Activated CD4-positive, alpha-beta T cell treated with anti-CD3 and anti-CD28 coated beads for 36 hours (primary cell): Measurements from ENCODE around the gene ABCA2. TPM values are rescaled to one million over a fixed set of nuclear protein-coding genes. Genes with fewer than 3 reads are reported as not detected.
A peak's percentile ranks its signal among the peaks of the same experiment; 100 is the strongest.
"Not testable (repeated sequence)": the region's sequence is repeated elsewhere in the genome, so short reads cannot be mapped to it uniquely, and the experiment has no call there.

Experiments used
- ATAC-seq: fragments of 200-7000 bp; cut with Tn5 transposase; one replicate; pipeline ENCODE4 v1.10.0; 2021; ENCODE audit warnings: mild to moderate bottlenecking, moderate library complexity
- CTCF ChIA-PET: fragments of 350-600 bp; sonication (Branson Sonifier 250); formaldehyde crosslinking; loops from one replicate; lab custom pipeline; 2021; ENCODE audit warnings: antibody characterized with exemption; lab: Charles Lee
- POLR2A ChIA-PET: fragments of 350-600 bp; sonication (Branson Sonifier 250); formaldehyde crosslinking; loops from one replicate; lab custom pipeline; 2021; ENCODE audit warnings: antibody characterized with exemption, inconsistent platforms; lab: Charles Lee
- DNase-seq: peaks from one replicate; pipeline ENCODE4 v3.0.0-alpha.2; 2020
- H3K27ac Mint-ChIP-seq: one replicate; pipeline ENCODE4 v1.8.0; 2021; ENCODE audit warnings: mixed read lengths
- H3K27me3 Mint-ChIP-seq: one replicate; pipeline ENCODE4 v1.8.0; 2021; ENCODE audit warnings: mixed read lengths
- H3K36me3 Mint-ChIP-seq: one replicate; pipeline ENCODE4 v1.8.0; 2021; ENCODE audit warnings: low read depth, mixed read lengths
- H3K4me1 Mint-ChIP-seq: one replicate; pipeline ENCODE4 v1.8.0; 2021; ENCODE audit warnings: mixed read lengths
- H3K4me3 Mint-ChIP-seq: one replicate; pipeline ENCODE4 v1.8.0; 2021; ENCODE audit warnings: mild to moderate bottlenecking, moderate library complexity, mixed read lengths
- H3K9me3 Mint-ChIP-seq: one replicate; pipeline ENCODE4 v1.8.0; 2021; ENCODE audit warnings: low read depth, mixed read lengths
- intact Hi-C, 2 experiments: fragments of 100-400 bp; cut with DNase I in 1 of 2; cut with micrococcal nuclease in 1 of 2; formaldehyde crosslinking; loops; one replicate each; pipeline versions ENCODE4 v1.14.2 to v1.15.1; 2022 to 2024; cut with DNase I, micrococcal nuclease
- total RNA-seq, 2 experiments: library from RNA; stranded (reverse); gene quantifications; one replicate each; pipeline ENCODE4 v1.2.3, GENCODE V29; 2021

ABCA2 gene
- total RNA-seq, 2 experiments from 2014 or later: 20.4 to 23.7 TPM

- no peak overlapping the region for H3K4me3 Mint-ChIP-seq
- ATAC-seq (no peak), DNase-seq (no peak)
- peaks cover 5% of the 10 kb centered on the region for H3K4me1 Mint-ChIP-seq
- H3K27ac Mint-ChIP-seq: no peak overlapping the region
- intact Hi-C loops: loop anchor here (1.0 to 10.0 kb wide), 3 partner anchors 17 to 279 kb away; partner anchors contain the start of gene NPDC1 (in 1 of the 2)
- H3K27me3 Mint-ChIP-seq: no peaks in the 10 kb centered on the region
- no peaks in the 10 kb centered on the region for H3K9me3 Mint-ChIP-seq
- peaks cover 2% of the 10 kb centered on the region for H3K36me3 Mint-ChIP-seq
- ChIA-PET POLR2A (no interaction called here), CTCF (interaction anchor here (0.6 to 2.5 kb wide), 16 partner anchors 8 to 334 kb away, joined by 3 to 14 read pairs (median 4); partner anchors contain the start of genes MAN1B1 and UAP1L1)
Measured at GRCh38 chr9:137063311-137064026, 35.4 kb upstream of the ABCA2 start.

GRCh38 chr9:137062798-137063197 is 34.8 kb upstream of the ABCA2 start:
- CTCF ChIA-PET: interaction anchor here (2.5 kb wide), 1 partner anchor 28 kb away, joined by 7 read pairs; no protein-coding TSS in a partner anchor
- H3K36me3 Mint-ChIP-seq, H3K9me3 Mint-ChIP-seq, H3K27me3 Mint-ChIP-seq, H3K27ac Mint-ChIP-seq, H3K4me1 Mint-ChIP-seq, ATAC-seq, DNase-seq, H3K4me3 Mint-ChIP-seq, POLR2A ChIA-PET: not testable (repeated sequence)
- intact Hi-C loops: loop anchor here in 1 of 2 experiments (10.0 kb wide), 1 partner anchor 278 kb away; no protein-coding TSS in a partner anchor

- intact Hi-C loops: loop anchor here in 1 of 2 experiments (10.0 kb wide), 1 partner anchor 278 kb away; no protein-coding TSS in a partner anchor
- DNase-seq (no peak), ATAC-seq (no peak)
- Mint-ChIP-seq H3K27me3 (no peaks in the 10 kb centered on the region), H3K27ac (no peak overlapping the region), H3K36me3 (peaks cover 2% of the 10 kb centered on the region), H3K9me3 (no peaks in the 10 kb centered on the region), H3K4me1 (no peaks in the 10 kb centered on the region), H3K4me3 (no peak overlapping the region)
- POLR2A ChIA-PET: no interaction called here
- CTCF ChIA-PET: interaction anchor here (2.5 kb wide), 1 partner anchor 27 kb away, joined by 7 read pairs; no protein-coding TSS in a partner anchor
Measured at GRCh38 chr9:137062384-137062783, 34.3 kb upstream of the ABCA2 start.

GRCh38 chr9:137058521-137059234 is 30.6 kb upstream of the ABCA2 start:
- ChIA-PET POLR2A (no interaction called here), CTCF (interaction anchor here (0.6 to 2.3 kb wide), 8 partner anchors 9 to 93 kb away, joined by 3 to 20 read pairs (median 4); partner anchors contain the start of gene NPDC1)
- H3K9me3 Mint-ChIP-seq: no peaks in the 10 kb centered on the region
- H3K4me1 Mint-ChIP-seq: no peaks in the 10 kb centered on the region
- H3K4me3 Mint-ChIP-seq: no peak overlapping the region
- H3K27me3 Mint-ChIP-seq: no peaks in the 10 kb centered on the region
- intact Hi-C loops: no loop called here
- H3K36me3 Mint-ChIP-seq: no peaks in the 10 kb centered on the region
- DNase-seq: no peak
- no peak overlapping the region for H3K27ac Mint-ChIP-seq
- no peak for ATAC-seq

- no peaks in the 10 kb centered on the region for H3K9me3 Mint-ChIP-seq
- DNase-seq (no peak), ATAC-seq (no peak)
- no peaks in the 10 kb centered on the region for H3K36me3 Mint-ChIP-seq
- no peak overlapping the region for H3K4me3 Mint-ChIP-seq
- peaks cover 2% of the 10 kb centered on the region for H3K27me3 Mint-ChIP-seq
- H3K27ac Mint-ChIP-seq: no peak overlapping the region
- ChIA-PET CTCF (interaction anchor here (1.0 to 2.2 kb wide), 3 partner anchors 10 to 230 kb away, joined by 3 to 20 read pairs (median 3); partner anchors contain the start of gene NPDC1), POLR2A (no interaction called here)
- intact Hi-C loops: no loop called here
- H3K4me1 Mint-ChIP-seq: no peaks in the 10 kb centered on the region
Measured at GRCh38 chr9:137057545-137057944, 29.5 kb upstream of the ABCA2 start.

- no peak for ATAC-seq
- intact Hi-C loops: no loop called here
- CTCF ChIA-PET: interaction anchor here (0.6 to 2.6 kb wide), 5 partner anchors 10 to 231 kb away, joined by 3 to 20 read pairs (median 3); partner anchors contain the start of gene NPDC1
- Mint-ChIP-seq H3K4me1 (no peaks in the 10 kb centered on the region), H3K27ac (no peak overlapping the region), H3K9me3 (no peaks in the 10 kb centered on the region), H3K4me3 (no peak overlapping the region), H3K27me3 (peaks cover 7% of the 10 kb centered on the region), H3K36me3 (no peaks in the 10 kb centered on the region)
- POLR2A ChIA-PET: interaction anchor here (0.6 kb wide), 2 partner anchors 65 to 478 kb away, joined by 3 read pairs; no protein-coding TSS in a partner anchor
- no peak for DNase-seq
Measured at GRCh38 chr9:137056739-137057415, 28.8 kb upstream of the ABCA2 start.

GRCh38 chr9:137055385-137056364 is 27.6 kb upstream of the ABCA2 start:
- Mint-ChIP-seq H3K27ac (no peak overlapping the region), H3K36me3 (no peaks in the 10 kb centered on the region), H3K27me3 (peaks cover 7% of the 10 kb centered on the region), H3K4me1 (no peaks in the 10 kb centered on the region), H3K9me3 (no peaks in the 10 kb centered on the region), H3K4me3 (no peak overlapping the region)
- no peak for ATAC-seq
- DNase-seq: no peak
- ChIA-PET CTCF (interaction anchor here (0.5 to 2.6 kb wide), 5 partner anchors 8 to 25 kb away, joined by 3 to 17 read pairs (median 3); partner anchors contain the start of gene NPDC1), POLR2A (interaction anchor here (0.5 kb wide), 1 partner anchor 282 kb away, joined by 3 read pairs; no protein-coding TSS in a partner anchor)
- intact Hi-C loops: no loop called here

- Mint-ChIP-seq H3K27me3 (peaks cover 9% of the 10 kb centered on the region), H3K27ac (no peak overlapping the region), H3K36me3 (no peaks in the 10 kb centered on the region), H3K4me3 (no peak overlapping the region), H3K9me3 (no peaks in the 10 kb centered on the region), H3K4me1 (no peaks in the 10 kb centered on the region)
- DNase-seq: no peak
- no peak for ATAC-seq
- POLR2A ChIA-PET: no interaction called here
- CTCF ChIA-PET: interaction anchor here (2.6 kb wide), 1 partner anchor 8 kb away, joined by 17 read pairs; the partner anchor contains the start of gene NPDC1
- intact Hi-C loops: no loop called here
Measured at GRCh38 chr9:137054932-137055384, 26.9 kb upstream of the ABCA2 start.

GRCh38 chr9:137053944-137054931 is 26.2 kb upstream of the ABCA2 start, which contains the start of gene ENTPD2:
ENTPD2 (minus strand) TSS chr9:137054061; CDS start chr9:137053997, 64 bp downstream.
- Mint-ChIP-seq H3K27me3 (peaks cover 15% of the 10 kb centered on the region), H3K36me3 (no peaks in the 10 kb centered on the region), H3K27ac (no peak within 1 kb of the TSS), H3K4me1 (peaks cover 5% of the 10 kb centered on the region), H3K9me3 (no peaks in the 10 kb centered on the region), H3K4me3 (no peak within 1 kb of the TSS)
- ChIA-PET CTCF (interaction anchor here (0.6 to 2.6 kb wide), 2 partner anchors 7 to 31 kb away, joined by 3 to 17 read pairs; partner anchors contain the start of gene NPDC1), POLR2A (no interaction called here)
- peak; percentile 65 for DNase-seq
- ATAC-seq: peak; percentile 43
- intact Hi-C loops: no loop called here
